ENCODE measurements around the gene MYO3A.

DNA sequence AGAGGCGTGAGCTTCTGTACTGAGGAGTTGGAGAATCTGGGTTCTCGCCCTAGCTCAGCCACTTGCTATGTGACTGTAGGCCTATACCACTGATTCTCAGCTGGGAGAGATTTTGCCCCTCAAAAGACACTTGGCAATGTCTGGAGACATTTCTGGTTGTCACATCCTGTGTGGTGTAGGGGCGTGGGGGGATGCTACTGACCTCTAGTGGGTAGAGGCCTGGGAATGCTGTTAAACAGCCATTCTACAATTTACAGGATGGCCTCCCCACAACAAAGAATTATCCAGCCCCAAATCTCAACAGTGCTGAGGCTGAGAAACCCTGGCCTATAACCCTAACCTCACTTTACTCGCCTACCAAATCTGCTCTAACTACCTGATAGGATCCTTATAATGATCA lies 223.7 kb downstream of the MYO3A start:
- no peak for TF ChIP-seq TCF7L2 (IDR thresholded peaks at IDR 0.05; ENCODE audit: low read depth, low read length)
- TF ChIP-seq, protein P1, sequence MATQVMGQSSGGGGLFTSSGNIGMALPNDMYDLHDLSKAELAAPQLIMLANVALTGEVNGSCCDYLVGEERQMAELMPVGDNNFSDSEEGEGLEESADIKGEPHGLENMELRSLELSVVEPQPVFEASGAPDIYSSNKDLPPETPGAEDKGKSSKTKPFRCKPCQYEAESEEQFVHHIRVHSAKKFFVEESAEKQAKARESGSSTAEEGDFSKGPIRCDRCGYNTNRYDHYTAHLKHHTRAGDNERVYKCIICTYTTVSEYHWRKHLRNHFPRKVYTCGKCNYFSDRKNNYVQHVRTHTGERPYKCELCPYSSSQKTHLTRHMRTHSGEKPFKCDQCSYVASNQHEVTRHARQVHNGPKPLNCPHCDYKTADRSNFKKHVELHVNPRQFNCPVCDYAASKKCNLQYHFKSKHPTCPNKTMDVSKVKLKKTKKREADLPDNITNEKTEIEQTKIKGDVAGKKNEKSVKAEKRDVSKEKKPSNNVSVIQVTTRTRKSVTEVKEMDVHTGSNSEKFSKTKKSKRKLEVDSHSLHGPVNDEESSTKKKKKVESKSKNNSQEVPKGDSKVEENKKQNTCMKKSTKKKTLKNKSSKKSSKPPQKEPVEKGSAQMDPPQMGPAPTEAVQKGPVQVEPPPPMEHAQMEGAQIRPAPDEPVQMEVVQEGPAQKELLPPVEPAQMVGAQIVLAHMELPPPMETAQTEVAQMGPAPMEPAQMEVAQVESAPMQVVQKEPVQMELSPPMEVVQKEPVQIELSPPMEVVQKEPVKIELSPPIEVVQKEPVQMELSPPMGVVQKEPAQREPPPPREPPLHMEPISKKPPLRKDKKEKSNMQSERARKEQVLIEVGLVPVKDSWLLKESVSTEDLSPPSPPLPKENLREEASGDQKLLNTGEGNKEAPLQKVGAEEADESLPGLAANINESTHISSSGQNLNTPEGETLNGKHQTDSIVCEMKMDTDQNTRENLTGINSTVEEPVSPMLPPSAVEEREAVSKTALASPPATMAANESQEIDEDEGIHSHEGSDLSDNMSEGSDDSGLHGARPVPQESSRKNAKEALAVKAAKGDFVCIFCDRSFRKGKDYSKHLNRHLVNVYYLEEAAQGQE (IDR thresholded peaks at IDR 0.05; ENCODE audit: insufficient read depth in 1 of 2, low read depth in 2 of 2, low read length in 1 of 2) = no peak
- TF ChIP-seq, protein P2, sequence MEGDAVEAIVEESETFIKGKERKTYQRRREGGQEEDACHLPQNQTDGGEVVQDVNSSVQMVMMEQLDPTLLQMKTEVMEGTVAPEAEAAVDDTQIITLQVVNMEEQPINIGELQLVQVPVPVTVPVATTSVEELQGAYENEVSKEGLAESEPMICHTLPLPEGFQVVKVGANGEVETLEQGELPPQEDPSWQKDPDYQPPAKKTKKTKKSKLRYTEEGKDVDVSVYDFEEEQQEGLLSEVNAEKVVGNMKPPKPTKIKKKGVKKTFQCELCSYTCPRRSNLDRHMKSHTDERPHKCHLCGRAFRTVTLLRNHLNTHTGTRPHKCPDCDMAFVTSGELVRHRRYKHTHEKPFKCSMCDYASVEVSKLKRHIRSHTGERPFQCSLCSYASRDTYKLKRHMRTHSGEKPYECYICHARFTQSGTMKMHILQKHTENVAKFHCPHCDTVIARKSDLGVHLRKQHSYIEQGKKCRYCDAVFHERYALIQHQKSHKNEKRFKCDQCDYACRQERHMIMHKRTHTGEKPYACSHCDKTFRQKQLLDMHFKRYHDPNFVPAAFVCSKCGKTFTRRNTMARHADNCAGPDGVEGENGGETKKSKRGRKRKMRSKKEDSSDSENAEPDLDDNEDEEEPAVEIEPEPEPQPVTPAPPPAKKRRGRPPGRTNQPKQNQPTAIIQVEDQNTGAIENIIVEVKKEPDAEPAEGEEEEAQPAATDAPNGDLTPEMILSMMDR (IDR thresholded peaks at IDR 0.05) = no peak
